Measurements from ENCODE around the gene NEK11.

The NEK11 gene

DNA sequence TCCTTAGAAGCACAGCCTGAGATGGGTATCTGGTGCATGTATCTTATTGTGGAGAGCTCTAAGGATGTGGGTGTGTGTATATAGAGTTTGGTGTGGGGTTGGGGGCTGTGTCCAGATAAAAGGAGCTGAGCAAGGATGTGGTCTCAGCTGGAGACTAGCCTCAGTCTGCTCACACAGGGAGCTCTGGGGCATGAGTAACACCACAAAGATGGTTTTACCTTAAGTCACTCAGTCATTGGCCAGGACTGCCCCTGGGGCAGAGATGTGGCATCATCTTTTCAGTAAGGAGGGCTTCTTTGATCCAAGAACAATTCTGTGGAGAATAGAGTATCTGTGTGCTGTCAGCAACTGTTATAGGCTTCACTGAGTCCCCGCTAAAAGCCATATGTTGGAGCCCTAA is 191.5 kb downstream of the NEK11 start:
- H3K4me3 ChIP-seq (ENCODE audit: low read depth, low read length, poor library complexity, severe bottlenecking): no peak overlapping the region
- H3K9ac ChIP-seq (ENCODE audit: low read length): no peak overlapping the region

DNA sequence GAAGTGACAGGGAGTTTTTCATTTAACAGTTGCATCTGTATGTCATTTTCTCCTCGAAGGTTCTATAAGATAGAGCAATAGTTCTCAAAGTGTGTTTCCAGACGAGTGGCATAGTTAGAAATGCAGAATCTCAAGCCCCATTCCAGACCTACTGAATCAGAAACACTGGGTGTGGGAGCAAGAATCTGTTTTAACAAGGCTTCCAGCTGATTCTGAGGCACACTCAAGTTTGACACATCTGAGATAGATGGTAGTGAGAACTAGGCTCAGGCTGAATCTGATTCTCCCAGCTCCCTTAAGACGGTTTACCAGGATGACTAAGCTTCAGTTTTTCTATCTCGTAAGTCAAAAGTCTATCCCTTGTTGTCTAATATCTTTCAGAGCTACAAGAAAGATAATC is 195.1 kb downstream of the NEK11 start:
- TF ChIP-seq, protein P1, sequence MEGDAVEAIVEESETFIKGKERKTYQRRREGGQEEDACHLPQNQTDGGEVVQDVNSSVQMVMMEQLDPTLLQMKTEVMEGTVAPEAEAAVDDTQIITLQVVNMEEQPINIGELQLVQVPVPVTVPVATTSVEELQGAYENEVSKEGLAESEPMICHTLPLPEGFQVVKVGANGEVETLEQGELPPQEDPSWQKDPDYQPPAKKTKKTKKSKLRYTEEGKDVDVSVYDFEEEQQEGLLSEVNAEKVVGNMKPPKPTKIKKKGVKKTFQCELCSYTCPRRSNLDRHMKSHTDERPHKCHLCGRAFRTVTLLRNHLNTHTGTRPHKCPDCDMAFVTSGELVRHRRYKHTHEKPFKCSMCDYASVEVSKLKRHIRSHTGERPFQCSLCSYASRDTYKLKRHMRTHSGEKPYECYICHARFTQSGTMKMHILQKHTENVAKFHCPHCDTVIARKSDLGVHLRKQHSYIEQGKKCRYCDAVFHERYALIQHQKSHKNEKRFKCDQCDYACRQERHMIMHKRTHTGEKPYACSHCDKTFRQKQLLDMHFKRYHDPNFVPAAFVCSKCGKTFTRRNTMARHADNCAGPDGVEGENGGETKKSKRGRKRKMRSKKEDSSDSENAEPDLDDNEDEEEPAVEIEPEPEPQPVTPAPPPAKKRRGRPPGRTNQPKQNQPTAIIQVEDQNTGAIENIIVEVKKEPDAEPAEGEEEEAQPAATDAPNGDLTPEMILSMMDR (IDR thresholded peaks at IDR 0.05; ENCODE audit: low read length): no peak
- no peak for TF ChIP-seq EZH2 (IDR thresholded peaks at IDR 0.05; ENCODE audit: borderline replicate concordance, low read length)
- H3K9ac ChIP-seq (ENCODE audit: low read length): no peak overlapping the region
- no peaks in the 10 kb centered on the region for H3K79me2 ChIP-seq (ENCODE audit: insufficient read depth, low read length)
- no peaks in the 10 kb centered on the region for H3K9me2 ChIP-seq (ENCODE audit: low read depth, low read length)
- no peak overlapping the region for H3K4me2 ChIP-seq (ENCODE audit: low read length)
- H3K27ac ChIP-seq (ENCODE audit: low read depth, low read length, poor library complexity, severe bottlenecking): no peak overlapping the region
- no peaks in the 10 kb centered on the region for H3K36me3 ChIP-seq (ENCODE audit: insufficient read depth, low read length)
- H3F3A ChIP-seq (ENCODE audit: insufficient read depth, low read length): no peaks in the 10 kb centered on the region
- H3K4me3 ChIP-seq (ENCODE audit: low read depth, low read length, poor library complexity, severe bottlenecking): no peak overlapping the region
- no peaks in the 10 kb centered on the region for H3K27me3 ChIP-seq (ENCODE audit: insufficient read depth, low read length)
- H3K4me1 ChIP-seq (ENCODE audit: insufficient read depth, low read length, severe bottlenecking): no peaks in the 10 kb centered on the region
- H3K9me3 ChIP-seq (ENCODE audit: low read length): no peaks in the 10 kb centered on the region
- no peaks in the 10 kb centered on the region for H4K20me1 ChIP-seq (ENCODE audit: insufficient read depth, low read length)
- H2AFZ ChIP-seq (ENCODE audit: low read length): no peak overlapping the region

More for the DNA sequence above, 191.5 kb downstream of the NEK11 start:
- Histone ChIP-seq H3K27me3 (ENCODE audit: insufficient read depth, low read length) (no peaks in the 10 kb centered on the region), H3K4me1 (ENCODE audit: insufficient read depth, low read length, severe bottlenecking) (no peaks in the 10 kb centered on the region), H4K20me1 (ENCODE audit: insufficient read depth, low read length) (no peaks in the 10 kb centered on the region), H3K4me2 (ENCODE audit: low read length) (no peak overlapping the region), H3K36me3 (ENCODE audit: insufficient read depth, low read length) (no peaks in the 10 kb centered on the region), H3K9me2 (ENCODE audit: low read depth, low read length) (no peaks in the 10 kb centered on the region), H3K27ac (ENCODE audit: low read depth, low read length, poor library complexity, severe bottlenecking) (no peak overlapping the region), H3K9me3 (ENCODE audit: low read length) (no peaks in the 10 kb centered on the region), H2AFZ (ENCODE audit: low read length) (no peak overlapping the region), H3K79me2 (ENCODE audit: insufficient read depth, low read length) (no peaks in the 10 kb centered on the region), H3F3A (ENCODE audit: insufficient read depth, low read length) (no peaks in the 10 kb centered on the region)
- TF ChIP-seq EZH2 (IDR thresholded peaks at IDR 0.05; ENCODE audit: borderline replicate concordance, low read length): no peak
- TF ChIP-seq, protein P1 (IDR thresholded peaks at IDR 0.05; ENCODE audit: low read length): no peak

- H3K27ac ChIP-seq (ENCODE audit: low read depth, low read length, poor library complexity, severe bottlenecking): no peak overlapping the region
- H3K79me2 ChIP-seq (ENCODE audit: insufficient read depth, low read length): no peaks in the 10 kb centered on the region
Measured at GRCh38 chr3:131222599-131222998, 195.9 kb downstream of the NEK11 start.

More at GRCh38 chr3:131222599-131222998, 195.9 kb downstream of the NEK11 start:
- H2AFZ ChIP-seq (ENCODE audit: low read length): no peak overlapping the region
- H3K9me3 ChIP-seq (ENCODE audit: low read length): no peaks in the 10 kb centered on the region
- no peak overlapping the region for H3K4me2 ChIP-seq (ENCODE audit: low read length)
- H3K27me3 ChIP-seq (ENCODE audit: insufficient read depth, low read length): no peaks in the 10 kb centered on the region
- H3K9ac ChIP-seq (ENCODE audit: low read length): no peak overlapping the region
- H4K20me1 ChIP-seq (ENCODE audit: insufficient read depth, low read length): no peaks in the 10 kb centered on the region
- no peaks in the 10 kb centered on the region for H3K36me3 ChIP-seq (ENCODE audit: insufficient read depth, low read length)
- H3K4me3 ChIP-seq (ENCODE audit: low read depth, low read length, poor library complexity, severe bottlenecking): no peak overlapping the region
- no peaks in the 10 kb centered on the region for H3K4me1 ChIP-seq (ENCODE audit: insufficient read depth, low read length, severe bottlenecking)
- TF ChIP-seq EZH2 (IDR thresholded peaks at IDR 0.05; ENCODE audit: borderline replicate concordance, low read length): no peak
- TF ChIP-seq, protein P1 (IDR thresholded peaks at IDR 0.05; ENCODE audit: low read length): no peak
- no peaks in the 10 kb centered on the region for H3F3A ChIP-seq (ENCODE audit: insufficient read depth, low read length)
- no peaks in the 10 kb centered on the region for H3K9me2 ChIP-seq (ENCODE audit: low read depth, low read length)

Measured in OCI-LY1 (cell line).